Measurements from ENCODE around the gene CLASRP. TPM values are rescaled to one million over a fixed set of nuclear protein-coding genes. Genes with fewer than 3 reads are reported as not detected.
"Not testable (repeated sequence)": the region's sequence is repeated elsewhere in the genome, so short reads cannot be mapped to it uniquely, and the experiment has no call there.

The CLASRP gene
- total RNA-seq, 1 donor from 2014 or later: 5.3 TPM

DNA sequence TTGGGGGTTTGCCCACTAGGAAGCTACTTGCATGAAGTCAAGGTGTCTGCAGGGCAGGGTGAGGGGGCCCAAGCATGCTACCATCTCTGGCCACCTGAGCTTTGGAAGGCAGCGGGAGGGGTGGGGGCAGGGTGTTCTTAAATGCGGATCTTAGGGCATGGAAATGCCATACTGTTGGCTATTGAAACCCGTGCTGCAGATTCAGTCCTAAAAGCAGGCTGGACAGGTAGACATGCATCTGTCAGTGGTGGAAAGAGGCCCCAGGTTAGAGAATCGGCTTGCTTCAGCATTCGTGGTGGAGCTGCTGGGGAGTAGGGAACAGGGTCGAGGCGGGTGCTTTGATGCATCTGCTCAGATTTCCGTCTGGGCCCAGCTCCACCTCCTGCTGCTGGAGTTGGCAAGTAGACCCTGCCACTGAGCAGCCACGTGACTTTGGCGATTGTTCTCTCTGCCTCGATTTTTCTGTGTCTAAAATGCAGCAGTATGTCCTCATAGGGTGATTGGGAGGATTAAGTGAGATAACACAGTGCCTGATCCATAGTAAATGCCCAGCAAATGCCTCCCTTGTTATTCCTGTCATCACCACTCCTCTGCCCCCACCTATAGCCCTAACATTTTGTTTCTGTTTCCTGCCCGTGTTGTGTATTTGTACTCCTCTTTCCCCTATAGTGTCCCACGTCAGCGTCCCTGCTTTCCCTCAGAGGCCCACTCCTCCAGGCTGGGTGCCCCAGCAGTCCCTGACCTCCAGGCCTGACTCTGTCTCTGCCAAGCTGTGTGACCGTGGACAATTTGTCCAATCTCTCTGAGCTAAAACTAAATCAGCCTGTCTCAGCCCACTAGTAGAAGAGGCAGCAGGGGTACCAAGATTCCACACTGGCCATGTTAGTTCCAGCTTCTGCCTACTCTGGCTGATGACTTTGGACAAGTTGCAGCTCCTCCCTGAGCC lies 59.9 kb downstream of the CLASRP start:
- peak; percentile 71 to 77 for DNase-seq (ENCODE audit: low spot score in 2 of 2)
- FAIRE-seq: no peak

DNA sequence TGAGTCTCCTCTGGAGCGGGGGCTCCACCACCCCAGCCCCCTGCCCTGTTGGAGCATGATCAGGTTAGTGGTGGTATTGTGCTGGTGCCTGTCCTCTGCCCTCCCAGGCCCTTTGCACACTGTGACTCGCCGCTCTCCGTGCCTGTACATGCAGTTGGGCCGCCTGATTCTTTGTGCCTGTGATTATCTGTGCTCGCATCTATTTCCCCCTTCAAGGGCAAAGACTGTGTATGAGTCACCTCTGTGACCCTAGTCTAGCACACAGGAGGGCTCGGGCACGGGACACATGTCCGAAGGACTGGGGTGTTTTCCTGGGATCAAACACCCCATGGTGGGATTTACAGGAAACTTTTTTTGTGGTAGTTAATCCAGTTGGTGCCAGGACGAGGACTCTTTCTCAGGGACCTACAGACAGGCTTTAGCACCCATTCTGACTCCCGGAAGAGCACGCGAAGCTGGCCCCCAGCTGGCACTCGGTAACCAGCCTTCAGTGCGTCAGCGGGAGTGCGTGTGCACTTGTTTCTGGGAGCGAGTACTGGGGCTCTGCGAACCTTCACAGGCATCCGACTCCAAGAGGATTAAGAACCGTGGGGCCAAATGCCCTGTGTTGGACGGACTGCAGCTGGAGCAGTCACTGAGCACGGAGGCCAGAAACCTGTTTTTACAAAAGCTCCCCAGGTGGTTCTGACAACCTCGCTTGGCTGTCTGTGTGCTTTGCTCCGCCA lies 60.8 kb downstream of the CLASRP start:
- DNase-seq (ENCODE audit: low spot score in 2 of 2) (no peak), FAIRE-seq (no peak)

DNA sequence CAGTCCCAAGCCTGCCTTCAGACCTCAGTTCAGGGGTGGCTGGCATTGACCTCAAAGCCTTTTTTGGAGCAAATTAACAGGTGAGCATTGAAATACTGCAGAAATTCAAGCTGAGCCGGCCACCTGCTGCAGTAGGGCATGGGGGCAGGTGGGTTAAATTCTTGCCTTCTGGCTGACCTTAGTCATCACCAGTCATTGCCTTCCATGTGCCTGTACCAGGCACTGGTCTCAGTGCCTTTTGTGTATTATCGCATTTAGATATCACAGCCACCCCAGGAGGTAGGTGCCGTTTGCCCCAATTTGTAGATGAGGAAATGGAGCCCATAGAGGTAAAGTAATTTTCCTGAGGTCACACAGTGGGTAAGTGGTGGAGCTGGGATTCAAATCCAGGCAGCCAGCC lies 61.4 kb downstream of the CLASRP start:
- FAIRE-seq: no peak

DNA sequence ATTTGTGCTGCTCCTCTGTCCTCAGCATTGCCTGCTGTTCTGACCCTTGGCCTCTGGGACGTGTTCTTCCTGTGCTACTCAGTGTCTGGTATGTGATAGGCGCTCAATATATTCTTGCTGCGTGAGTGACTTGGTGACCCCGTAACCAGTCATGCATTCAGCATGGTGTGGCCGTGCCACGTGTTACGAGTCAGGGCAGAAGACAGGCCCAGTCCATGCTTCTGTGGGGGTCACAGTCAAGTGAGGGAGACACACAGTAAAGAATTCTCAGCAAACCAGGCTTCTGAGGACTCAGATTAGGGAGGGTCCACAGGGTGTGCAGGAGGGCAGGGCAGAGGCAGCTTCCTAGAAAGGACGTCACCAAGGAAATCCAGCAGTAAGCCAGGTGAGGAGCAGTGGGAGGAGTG lies 62.0 kb downstream of the CLASRP start:
- FAIRE-seq: no peak
- no peak for DNase-seq (ENCODE audit: low spot score in 2 of 2)

More for the DNA sequence above, 61.4 kb downstream of the CLASRP start:
- no peak for DNase-seq (ENCODE audit: low spot score in 2 of 2)

DNA sequence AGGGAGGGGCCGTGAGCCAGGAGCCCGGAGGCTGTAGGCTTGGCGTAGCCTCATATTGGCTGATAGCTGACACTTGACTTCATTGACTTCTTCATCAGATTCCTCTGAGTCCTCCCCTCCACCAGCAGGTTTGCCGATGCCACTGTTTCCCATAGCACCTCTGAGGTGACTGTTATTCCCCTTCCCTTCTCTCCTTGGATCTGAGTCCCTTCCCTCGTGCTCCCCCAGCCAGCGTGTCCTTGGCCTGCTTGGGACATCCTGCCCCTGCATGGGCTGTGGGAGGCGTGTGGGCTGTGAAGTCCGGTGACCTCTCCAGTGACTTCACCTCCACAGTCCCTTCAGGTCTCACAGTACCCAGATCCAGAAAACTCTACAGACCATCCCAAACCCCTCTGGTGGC lies 63.0 kb downstream of the CLASRP start:
- no peak for FAIRE-seq

DNA sequence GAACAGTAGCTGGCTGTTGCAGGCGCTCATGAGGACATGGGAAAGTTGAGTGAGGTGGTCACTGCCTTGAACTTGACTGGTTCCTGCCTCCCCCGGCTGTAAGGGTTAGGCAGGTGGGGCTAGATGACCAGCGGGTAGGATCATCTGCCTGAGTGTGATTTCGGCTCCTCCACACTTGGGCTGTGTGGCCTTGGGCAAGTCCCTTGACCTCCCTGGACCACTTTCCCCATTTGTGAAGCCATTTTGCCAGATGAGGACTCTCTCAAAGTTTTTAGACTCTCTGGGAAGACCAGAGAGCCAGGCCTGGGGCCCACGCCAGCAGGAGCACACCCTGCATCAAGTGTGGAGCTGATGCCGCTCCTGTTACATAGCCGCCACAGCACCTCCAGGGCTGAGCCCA lies 63.6 kb downstream of the CLASRP start:
- DNase-seq (ENCODE audit: low spot score in 2 of 2) (no peak), FAIRE-seq (no peak)

More for the DNA sequence above, 63.0 kb downstream of the CLASRP start:
- no peak for DNase-seq (ENCODE audit: low spot score in 2 of 2)

DNA sequence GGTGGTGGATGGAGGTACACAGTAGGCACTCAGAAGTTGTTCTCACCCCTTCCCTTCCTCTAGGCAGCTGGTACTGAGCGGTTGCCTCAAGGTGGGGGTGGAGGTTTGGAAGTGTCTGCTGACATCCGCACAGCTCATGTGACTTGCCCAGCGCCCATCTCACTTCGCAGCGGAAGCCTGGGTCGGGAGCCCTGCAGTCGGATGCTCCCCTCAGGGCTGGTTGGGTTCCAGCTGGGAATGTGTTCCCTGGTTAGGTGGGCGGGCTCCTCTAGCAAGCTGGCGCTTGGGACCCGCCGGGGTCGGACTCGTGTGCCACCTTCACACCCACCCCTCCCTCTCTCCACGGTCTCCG lies 64.3 kb downstream of the CLASRP start:
- FAIRE-seq: no peak

DNA sequence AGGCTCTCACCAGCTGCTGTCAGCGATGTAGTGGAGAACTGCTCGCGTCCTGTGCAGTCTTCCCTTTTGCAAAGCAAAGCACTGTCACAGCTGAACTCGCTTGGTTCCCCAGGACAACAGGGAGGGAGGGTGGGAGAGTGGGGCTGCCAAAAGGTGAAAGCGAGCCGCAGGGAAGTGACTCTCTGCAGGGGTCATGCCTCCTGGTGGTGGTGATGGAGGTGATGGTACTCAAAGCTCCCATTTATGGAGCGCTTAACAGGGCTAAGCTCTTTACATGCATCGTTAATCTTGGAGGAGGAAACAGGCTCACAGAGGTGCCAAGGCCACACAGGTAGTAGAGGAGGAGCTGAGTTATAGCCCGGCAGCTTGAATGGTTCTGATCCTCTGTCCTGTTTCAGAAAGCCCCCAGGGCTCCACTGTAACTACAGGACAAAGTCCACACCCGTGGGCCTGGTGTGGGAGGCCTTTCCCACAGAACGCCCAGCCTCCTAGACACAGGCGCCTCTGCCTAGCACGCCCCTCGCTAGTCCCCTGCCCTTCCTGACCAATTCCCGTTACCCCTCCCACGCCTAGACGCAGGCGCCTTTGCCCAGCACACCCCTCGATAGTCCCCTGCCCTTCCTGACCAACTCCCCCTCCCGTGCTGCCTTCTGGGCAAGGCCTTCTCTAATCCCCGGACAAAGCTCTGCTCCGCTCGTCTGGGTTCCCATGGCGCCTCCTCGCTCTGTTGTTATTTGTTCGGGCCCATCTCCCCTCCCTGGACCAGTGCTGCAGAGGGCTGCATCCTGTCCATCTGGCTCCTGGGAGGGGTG lies 64.9 kb downstream of the CLASRP start:
- DNase-seq (ENCODE audit: low spot score in 2 of 2): peak in 1 of 2 donors; percentile 43

More for the DNA sequence above, 64.3 kb downstream of the CLASRP start:
- peak in 1 of 2 donors; percentile 58 for DNase-seq (ENCODE audit: low spot score in 2 of 2)

DNA sequence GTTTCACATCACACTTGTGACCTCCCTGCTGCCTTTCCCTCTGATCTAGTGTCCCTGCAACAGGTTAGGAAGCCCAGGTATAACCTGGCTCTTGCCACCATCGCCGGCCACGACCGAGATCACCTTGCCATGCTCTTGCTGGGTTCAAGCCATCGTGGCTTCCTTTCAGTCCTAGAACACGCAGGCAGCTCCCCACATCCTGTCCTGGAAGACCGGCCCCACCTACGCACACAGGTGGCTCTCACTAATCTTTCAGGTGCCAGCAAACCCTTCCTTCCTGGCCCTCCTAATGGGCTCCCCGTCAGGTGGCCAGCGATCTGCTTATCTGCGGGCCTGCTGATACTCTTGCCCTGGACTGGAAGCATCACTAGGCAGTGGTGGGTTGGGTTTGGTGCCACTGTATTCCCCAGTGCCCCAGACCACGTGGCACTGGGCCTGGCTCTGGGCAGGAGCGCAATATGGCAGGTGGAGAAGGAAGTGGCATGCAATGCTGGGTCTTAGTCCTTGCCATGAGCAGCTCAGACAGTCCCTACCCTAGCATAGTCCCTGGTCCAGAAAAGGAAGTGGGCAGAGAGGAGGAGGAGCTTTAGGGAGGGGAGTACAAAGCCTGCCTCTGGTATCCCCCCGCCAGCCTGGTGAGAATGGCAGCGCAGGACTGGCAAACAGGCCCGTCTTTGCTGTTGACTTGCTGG lies 66.0 kb downstream of the CLASRP start:
- FAIRE-seq (no peak), DNase-seq (ENCODE audit: low spot score in 2 of 2) (no peak)

More for the DNA sequence above, 64.9 kb downstream of the CLASRP start:
- FAIRE-seq: no peak

DNA sequence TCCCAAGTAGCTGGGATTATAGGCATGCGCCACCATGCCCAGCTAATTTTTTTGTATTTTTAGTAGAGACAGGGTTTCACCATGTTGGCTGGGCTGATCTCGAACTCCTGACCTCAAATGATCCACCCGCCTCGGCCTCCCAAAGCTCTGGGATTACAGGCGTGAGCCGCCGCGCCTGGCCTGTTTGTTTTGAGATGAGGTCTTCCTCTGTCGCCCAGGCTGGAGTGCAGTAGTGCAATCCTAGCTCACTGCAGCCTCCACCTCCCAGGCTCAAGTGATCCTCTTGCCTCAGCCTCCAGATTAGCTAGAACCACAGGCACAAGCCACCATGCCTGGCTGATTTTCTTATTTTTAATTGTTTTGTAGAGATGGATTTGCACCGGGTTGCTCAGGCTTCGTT lies 67.5 kb downstream of the CLASRP start:
- not testable (repeated sequence) for FAIRE-seq; DNase-seq (ENCODE audit: low spot score in 2 of 2)

DNA sequence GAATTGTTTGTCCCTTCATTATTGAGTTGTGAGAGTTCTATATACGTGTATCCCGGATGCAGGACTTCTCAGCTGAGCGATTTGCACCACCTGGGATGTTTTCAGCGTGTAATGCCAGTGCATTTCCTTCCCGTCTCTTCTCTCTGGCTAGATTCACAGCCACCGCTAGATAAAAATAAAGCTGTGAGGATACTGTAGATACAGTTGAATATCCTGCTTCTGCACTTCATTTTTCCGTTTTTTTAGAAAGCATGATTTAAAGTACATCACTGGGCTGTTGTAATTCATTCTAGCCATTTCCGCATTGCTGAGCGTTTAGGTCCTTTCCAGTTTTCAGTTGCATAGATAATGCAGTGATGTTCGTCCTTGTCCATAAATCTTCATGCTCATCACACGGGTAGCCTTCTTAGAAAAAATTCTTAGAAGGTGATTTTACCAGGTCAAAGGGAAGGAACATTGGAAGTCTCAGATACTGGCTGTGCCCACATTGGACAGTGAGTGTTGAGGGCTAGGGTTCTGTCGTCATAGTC lies 68.8 kb downstream of the CLASRP start:
- FAIRE-seq (no peak), DNase-seq (ENCODE audit: low spot score in 2 of 2) (no peak)

DNA sequence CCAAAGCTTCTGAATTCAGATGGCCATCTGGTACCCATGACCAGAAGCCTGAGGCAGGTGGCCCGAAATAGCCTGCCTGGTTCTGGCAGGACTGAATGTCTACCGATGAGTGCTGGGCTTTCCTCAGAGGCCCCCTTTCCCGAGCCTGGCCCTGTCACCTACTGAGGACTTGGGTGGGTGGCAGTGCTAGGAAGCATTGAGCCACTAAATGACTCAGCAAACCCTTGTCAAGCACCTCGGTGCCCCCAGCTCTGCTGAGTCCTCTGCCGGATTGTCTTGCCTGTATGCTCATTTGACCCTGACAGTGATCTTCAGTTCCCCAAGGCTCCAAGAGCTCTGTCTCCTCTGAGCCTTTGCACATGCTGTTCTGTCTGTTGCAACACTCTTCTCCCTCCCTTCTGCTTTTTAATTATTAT lies 72.0 kb downstream of the CLASRP start:
- no peak for DNase-seq (ENCODE audit: low spot score in 2 of 2)
- FAIRE-seq: no peak

DNA sequence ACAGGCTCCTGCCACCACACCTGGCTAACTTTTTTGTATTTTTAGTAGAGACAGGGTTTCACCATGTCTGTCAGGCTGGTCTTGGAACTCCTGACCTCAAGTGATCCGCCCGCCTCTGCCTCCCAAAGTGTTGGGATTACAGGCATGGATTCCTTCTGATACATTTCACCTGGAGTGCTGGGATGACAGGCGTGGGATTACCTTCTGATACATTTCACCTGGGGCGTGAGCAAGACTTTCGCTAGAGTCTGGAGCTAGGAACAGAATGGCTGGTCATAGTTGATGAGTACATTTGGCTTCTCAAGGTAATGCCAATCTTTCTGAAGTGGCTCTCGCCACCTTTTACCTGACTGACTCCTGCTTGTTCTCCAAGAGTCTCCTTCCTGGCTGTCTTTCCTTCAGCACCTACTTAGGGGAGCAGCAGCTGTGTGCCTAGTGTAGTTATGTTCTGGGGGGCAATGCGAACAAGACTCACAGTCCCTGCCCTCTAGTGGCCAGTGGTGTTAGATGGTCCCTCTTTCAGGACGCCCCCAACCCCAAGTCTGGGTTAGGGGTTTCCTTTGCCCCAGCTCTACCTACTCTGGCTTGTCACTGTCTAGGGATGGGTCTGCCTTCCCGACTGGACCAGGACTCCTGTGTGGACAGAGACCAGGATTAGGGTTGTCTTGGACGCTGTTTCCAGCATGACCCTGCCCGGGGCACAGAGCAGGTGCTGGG lies 73.4 kb downstream of the CLASRP start:
- DNase-seq (ENCODE audit: low spot score in 2 of 2): no peak
- FAIRE-seq: no peak

DNA sequence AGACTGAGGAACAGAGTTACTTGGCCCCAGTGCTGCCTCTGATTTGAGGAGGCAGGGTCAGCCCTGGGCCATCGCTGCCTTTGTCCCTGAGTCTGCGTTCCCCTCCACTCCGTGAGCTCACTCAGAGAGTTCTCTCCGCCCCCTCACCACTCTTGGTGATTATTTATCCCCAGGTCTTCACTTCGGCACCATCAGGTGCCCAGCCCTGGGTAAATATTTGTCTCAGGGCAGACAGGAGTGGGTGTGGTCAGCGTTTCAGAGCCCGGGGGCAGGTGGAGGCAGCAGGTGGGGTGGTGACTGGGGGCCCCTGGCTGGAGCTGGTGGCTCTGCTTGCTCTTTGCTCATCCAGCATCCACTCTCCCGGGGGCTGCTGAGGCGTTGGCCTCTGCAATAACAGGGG lies 74.8 kb downstream of the CLASRP start:
- DNase-seq (ENCODE audit: low spot score in 2 of 2) (no peak), FAIRE-seq (no peak)

DNA sequence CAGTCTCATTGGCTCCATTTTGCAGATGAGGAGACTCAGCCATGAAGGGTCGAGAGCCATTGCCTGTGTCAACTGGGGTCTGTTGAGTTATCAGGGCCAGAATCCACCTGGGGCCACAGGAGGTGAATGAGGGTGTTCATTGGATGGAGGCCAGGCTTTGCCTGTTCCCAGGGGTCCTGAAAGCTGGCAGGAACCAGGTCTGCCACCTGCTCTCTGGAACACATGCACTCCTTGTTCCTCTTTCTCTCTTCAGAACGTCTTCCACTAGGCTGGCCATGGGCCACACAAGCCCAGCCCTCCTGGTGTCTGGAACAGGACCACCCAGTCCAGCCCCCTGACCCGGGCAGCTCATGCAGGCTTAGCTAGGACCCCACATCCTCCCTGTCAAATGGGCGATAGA lies 75.3 kb downstream of the CLASRP start:
- FAIRE-seq (no peak), DNase-seq (ENCODE audit: low spot score in 2 of 2) (no peak)

DNA sequence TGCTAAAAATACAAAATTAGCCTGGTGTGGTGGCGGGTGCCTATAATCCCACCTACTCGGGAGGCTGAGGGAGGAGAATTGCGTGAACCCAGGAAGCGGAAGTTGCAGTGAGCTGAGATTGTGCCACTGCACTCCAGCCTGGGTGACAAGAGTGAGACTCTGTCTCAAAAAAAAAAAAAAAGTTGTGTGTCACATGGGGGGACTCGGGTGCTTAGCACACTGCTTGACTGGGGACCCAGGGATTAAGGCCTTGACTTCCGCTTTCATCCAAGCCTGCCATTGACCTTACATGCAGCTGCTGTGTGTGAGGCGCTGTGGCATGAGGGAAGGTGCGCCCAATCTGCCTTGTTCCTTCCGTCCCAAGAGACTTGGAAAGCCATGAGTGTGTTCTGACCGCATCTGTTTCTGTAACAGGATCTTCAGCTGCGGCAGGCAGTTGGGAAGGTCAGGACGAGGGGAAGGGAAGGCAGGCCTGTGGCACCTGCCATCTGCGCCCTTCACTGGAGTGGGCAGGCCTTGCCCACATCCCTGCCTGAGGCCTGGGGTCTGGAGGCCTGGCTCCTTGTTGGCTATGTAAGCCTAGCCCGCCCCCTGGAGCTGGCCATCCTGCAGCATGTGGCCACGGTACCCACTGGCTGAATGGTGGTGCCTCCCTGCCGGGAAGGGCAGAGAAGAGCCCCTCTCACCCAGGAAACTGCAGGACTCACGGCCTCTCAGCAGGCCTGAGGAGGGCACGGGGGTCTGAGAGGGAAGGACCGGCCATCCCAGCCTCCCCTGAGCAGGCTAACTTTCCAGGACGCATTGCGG lies 77.2 kb downstream of the CLASRP start:
- no peak for FAIRE-seq
- no peak for DNase-seq (ENCODE audit: low spot score in 2 of 2)

DNA sequence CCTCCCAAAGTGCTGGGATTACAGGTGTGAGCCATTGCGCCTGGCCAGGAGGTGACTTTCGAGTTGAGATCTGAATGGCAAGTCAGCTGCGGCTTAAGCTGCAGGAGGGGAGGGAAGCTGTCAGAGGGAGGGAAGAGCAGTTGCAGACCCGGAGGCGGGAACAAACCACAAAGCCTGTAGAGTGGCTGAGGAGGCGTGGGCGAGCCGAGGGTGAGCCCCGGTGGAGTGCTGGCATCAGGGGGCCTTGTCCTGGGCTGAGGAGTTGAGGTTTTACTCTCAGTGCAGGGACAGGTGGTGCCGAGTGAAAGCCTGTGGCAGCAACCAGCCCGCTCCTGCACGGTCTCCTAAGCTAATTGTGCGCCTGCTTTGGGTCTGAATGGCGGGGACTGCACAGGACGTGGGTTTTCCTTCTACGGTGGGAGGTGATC lies 78.3 kb downstream of the CLASRP start:
- FAIRE-seq (no peak), DNase-seq (ENCODE audit: low spot score in 2 of 2) (no peak)

DNA sequence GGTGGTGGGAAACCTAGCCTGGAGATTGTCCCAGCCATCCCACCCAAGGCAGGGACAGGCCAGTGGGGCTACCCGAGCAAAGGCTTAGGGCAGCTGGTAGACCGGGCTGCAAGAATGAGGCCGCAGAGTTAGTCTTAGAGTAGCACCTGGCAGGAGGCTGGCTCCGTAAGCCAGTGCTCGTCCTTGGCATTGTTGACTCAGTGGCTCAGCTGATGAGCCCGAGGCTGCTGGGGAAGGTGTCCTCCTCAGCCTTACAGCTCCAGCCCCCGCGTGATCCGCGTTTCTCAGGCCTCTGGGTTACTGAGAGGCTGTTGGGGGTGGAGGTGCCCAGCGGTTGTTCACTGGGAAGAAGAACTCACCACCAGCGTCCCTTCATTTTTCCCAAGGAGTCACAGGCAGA lies 78.8 kb downstream of the CLASRP start:
- FAIRE-seq (no peak), DNase-seq (ENCODE audit: low spot score in 2 of 2) (no peak)

All from frontal cortex (tissue), 4 donors.